ENCODE data around the gene LIN52. TPM values are rescaled to one million over a fixed set of nuclear protein-coding genes. Genes with fewer than 3 reads are reported as not detected.

LIN52 gene
- polyA plus RNA-seq, 2 of the 4 experiments (the other 2 are of a cell fraction) = 9.3 to 10.8 TPM

DNA sequence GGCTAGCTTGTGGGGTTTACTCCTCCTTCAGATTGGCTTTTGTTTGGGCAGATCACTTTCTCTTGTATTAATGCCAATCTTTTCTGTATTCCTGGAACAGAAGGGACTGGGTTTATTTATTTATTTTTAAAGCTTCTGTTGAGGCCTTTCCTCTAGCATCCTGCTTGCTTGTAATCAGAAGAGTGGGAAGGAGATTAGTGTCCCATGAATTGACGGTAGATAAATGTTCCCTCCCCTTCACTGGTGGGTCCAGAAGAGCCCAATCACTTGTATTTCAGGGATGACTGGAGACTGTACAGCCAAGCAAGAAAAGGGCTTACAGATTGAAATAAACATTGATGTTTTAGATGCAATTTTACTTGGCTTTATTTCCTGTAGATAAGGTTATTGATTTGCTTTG is 71.0 kb downstream of the LIN52 start:
- Histone ChIP-seq H3K27ac (no peak overlapping the region), H3K4me1 (no peaks in the 10 kb centered on the region), H3K9me3 (no peaks in the 10 kb centered on the region), H3K4me2 (no peak overlapping the region), H3K4me3 (no peak overlapping the region)
- 94% methylated on average over 1 of the region's 1 CpG for WGBS (ENCODE audit: missing lambda C conversion rate)
- FAIRE-seq (no peak), ATAC-seq (no peak), DNase-seq (ENCODE audit: low read depth in 1 of 2, low spot score in 1 of 2) (no peak)
- CTCF ChIA-PET = interaction anchor here (1.4 to 1.5 kb wide), 2 partner anchors 15 to 101 kb away, joined by 3 read pairs; no protein-coding TSS in a partner anchor
- POLR2A ChIA-PET = no interaction called here
- TF ChIP-seq BHLHE40 (IDR thresholded peaks at IDR 0.05; ENCODE audit: low read depth, low read length) (no peak), MYC (IDR thresholded peaks at IDR 0.05; ENCODE audit: borderline replicate concordance, low read length) (no peak), ZFP36 (IDR thresholded peaks at IDR 0.05; ENCODE audit: borderline replicate concordance, partially characterized antibody) (no peak), FOSL2 (IDR thresholded peaks at IDR 0.05) (no peak), FOSL2 (CRISPR knock-in tag; IDR thresholded peaks at IDR 0.05) (no peak), GATA3 (IDR thresholded peaks at IDR 0.05; ENCODE audit: borderline replicate concordance) (no peak), RARB (CRISPR knock-in tag; IDR thresholded peaks at IDR 0.05) (no peak), MAZ (IDR thresholded peaks at IDR 0.05; ENCODE audit: borderline replicate concordance, low read depth, low read length) (no peak), CTCF (IDR thresholded peaks at IDR 0.05) (no peak), JUN (IDR thresholded peaks at IDR 0.05) (no peak), RCOR1 (IDR thresholded peaks at IDR 0.05; ENCODE audit: low read depth, low read length) (no peak), HOXB13 (CRISPR knock-in tag; IDR thresholded peaks at IDR 0.05; ENCODE audit: low read depth) (no peak), ZC3H11A (IDR thresholded peaks at IDR 0.05) (no peak), HES2 (IDR thresholded peaks at IDR 0.05) (no peak), HDAC2 (IDR thresholded peaks at IDR 0.05) (no peak), CHD2 (IDR thresholded peaks at IDR 0.05; ENCODE audit: low read length, partially characterized antibody) (no peak)

GRCh38 chr14:74160763-74161162 is 76.0 kb downstream of the LIN52 start:
- CTCF ChIA-PET = no interaction called here
- H3K27ac ChIP-seq = no peak overlapping the region
- no peak for DNase-seq (ENCODE audit: low read depth in 1 of 2, low spot score in 1 of 2)
- 96% methylated on average over 2 of the region's 2 CpGs for WGBS (ENCODE audit: missing lambda C conversion rate)
- ATAC-seq = no peak
- FAIRE-seq = no peak
- no peaks in the 10 kb centered on the region for H3K4me1 ChIP-seq
- H3K9me3 ChIP-seq = no peaks in the 10 kb centered on the region
- no peak overlapping the region for H3K4me2 ChIP-seq
- H3K4me3 ChIP-seq = no peak overlapping the region
- POLR2A ChIA-PET = no interaction called here
- TF ChIP-seq HOXB5 (CRISPR knock-in tag; IDR thresholded peaks at IDR 0.05) (no peak), E2F6 (IDR thresholded peaks at IDR 0.05; ENCODE audit: borderline replicate concordance, low read depth) (no peak), KDM1A (IDR thresholded peaks at IDR 0.05; ENCODE audit: low read depth) (no peak), RAD21 (conservative IDR thresholded peaks at IDR 0.05 in 1 of 2, IDR thresholded peaks at IDR 0.05 in 1 of 2) (no peak), MYC (IDR thresholded peaks at IDR 0.05; ENCODE audit: borderline replicate concordance, low read length) (no peak), BCL3 (IDR thresholded peaks at IDR 0.05) (no peak), CTCF (IDR thresholded peaks at IDR 0.05) (no peak), PHF8 (IDR thresholded peaks at IDR 0.05; ENCODE audit: borderline replicate concordance, low read depth) (no peak), ZNF302 (CRISPR knock-in tag; IDR thresholded peaks at IDR 0.05) (no peak), FOSB (CRISPR knock-in tag; IDR thresholded peaks at IDR 0.05) (no peak)
- TF ChIP-seq, protein P1, sequence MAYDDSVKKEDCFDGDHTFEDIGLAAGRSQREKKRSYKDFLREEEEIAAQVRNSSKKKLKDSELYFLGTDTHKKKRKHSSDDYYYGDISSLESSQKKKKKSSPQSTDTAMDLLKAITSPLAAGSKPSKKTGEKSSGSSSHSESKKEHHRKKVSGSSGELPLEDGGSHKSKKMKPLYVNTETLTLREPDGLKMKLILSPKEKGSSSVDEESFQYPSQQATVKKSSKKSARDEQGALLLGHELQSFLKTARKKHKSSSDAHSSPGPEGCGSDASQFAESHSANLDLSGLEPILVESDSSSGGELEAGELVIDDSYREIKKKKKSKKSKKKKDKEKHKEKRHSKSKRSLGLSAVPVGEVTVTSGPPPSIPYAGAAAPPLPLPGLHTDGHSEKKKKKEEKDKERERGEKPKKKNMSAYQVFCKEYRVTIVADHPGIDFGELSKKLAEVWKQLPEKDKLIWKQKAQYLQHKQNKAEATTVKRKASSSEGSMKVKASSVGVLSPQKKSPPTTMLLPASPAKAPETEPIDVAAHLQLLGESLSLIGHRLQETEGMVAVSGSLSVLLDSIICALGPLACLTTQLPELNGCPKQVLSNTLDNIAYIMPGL (CRISPR knock-in tag; IDR thresholded peaks at IDR 0.05; ENCODE audit: borderline replicate concordance) = no peak
- TF ChIP-seq, protein P2, sequence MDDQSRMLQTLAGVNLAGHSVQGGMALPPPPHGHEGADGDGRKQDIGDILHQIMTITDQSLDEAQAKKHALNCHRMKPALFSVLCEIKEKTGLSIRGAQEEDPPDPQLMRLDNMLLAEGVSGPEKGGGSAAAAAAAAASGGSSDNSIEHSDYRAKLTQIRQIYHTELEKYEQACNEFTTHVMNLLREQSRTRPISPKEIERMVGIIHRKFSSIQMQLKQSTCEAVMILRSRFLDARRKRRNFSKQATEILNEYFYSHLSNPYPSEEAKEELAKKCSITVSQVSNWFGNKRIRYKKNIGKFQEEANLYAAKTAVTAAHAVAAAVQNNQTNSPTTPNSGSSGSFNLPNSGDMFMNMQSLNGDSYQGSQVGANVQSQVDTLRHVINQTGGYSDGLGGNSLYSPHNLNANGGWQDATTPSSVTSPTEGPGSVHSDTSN (IDR thresholded peaks at IDR 0.05) = no peak
- TF ChIP-seq, protein P3, sequence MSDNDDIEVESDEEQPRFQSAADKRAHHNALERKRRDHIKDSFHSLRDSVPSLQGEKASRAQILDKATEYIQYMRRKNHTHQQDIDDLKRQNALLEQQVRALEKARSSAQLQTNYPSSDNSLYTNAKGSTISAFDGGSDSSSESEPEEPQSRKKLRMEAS (IDR thresholded peaks at IDR 0.05) = no peak
- TF ChIP-seq, protein P4, sequence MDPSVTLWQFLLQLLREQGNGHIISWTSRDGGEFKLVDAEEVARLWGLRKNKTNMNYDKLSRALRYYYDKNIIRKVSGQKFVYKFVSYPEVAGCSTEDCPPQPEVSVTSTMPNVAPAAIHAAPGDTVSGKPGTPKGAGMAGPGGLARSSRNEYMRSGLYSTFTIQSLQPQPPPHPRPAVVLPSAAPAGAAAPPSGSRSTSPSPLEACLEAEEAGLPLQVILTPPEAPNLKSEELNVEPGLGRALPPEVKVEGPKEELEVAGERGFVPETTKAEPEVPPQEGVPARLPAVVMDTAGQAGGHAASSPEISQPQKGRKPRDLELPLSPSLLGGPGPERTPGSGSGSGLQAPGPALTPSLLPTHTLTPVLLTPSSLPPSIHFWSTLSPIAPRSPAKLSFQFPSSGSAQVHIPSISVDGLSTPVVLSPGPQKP (IDR thresholded peaks at IDR 0.05; ENCODE audit: low read depth, low read length) = no peak
